GM12872 (cell line): ENCODE measurements around the gene TMEM217.

ENCODE experiments used
- TF ChIP-seq, protein P1 (sequence below): IDR thresholded peaks from 3 replicates; pipeline ENCODE4 v1.5.1; 2011; ENCODE audit warnings: low read depth, mild to moderate bottlenecking, low read length, moderate library complexity; ENCODE audit not compliant: insufficient read depth

Gene TMEM217

DNA sequence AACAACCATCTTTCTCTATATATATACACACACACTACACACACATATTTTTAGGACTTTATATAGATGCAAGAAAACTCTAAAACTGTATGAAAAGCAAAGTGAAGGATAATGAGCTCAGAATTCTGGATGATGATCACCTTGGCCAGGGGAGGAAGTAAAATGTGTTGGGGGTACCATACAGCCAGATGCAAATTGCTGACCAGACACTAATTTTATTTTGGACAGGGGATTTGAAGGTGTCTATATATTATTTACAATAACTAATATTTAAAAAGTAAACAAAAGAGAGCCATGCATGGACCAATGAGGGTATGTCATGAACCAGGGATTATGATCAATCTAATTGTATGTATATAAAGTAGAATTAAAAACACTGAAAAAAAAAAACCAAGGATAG is 20.2 kb downstream of the TMEM217 start:
- TF ChIP-seq, protein P1, sequence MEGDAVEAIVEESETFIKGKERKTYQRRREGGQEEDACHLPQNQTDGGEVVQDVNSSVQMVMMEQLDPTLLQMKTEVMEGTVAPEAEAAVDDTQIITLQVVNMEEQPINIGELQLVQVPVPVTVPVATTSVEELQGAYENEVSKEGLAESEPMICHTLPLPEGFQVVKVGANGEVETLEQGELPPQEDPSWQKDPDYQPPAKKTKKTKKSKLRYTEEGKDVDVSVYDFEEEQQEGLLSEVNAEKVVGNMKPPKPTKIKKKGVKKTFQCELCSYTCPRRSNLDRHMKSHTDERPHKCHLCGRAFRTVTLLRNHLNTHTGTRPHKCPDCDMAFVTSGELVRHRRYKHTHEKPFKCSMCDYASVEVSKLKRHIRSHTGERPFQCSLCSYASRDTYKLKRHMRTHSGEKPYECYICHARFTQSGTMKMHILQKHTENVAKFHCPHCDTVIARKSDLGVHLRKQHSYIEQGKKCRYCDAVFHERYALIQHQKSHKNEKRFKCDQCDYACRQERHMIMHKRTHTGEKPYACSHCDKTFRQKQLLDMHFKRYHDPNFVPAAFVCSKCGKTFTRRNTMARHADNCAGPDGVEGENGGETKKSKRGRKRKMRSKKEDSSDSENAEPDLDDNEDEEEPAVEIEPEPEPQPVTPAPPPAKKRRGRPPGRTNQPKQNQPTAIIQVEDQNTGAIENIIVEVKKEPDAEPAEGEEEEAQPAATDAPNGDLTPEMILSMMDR: no peak

DNA sequence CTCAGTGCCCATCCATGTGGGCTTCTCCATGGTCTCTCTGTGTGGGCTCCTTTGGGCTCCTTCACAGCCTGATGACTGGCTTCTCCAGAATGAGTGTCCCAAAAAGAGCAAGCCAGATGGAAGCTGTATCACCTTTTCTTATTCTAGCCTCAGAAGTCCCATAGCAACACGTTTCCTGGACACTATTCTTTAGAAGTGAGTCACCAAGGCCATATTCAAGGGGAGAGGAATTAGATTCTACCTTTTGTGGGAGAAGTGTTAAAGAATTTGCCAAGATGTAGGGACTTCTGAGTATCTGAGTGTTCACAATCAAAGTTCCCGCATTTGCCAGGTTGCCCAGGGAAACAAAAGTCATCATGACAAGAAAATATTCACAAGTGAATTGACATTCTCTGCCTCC is 21.0 kb downstream of the TMEM217 start:
- TF ChIP-seq, protein P1: no peak

DNA sequence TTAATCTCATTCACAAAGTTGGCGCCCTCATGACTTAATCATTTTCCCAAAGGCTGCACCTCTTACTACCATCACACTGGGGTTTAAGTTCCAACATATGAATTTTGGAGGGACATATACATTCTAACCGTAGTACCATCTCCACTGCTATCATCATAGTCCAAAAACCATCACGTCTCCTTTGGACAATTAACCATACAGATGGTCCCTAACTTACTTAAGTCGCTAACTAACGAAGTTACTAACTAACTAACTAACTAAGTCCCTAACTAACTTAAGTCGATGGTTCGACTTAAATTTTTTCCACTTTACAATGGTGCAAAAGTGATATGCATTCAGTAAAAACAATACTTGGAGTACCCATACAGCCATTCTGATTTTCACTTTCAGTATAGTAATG is 24.4 kb downstream of the TMEM217 start:
- TF ChIP-seq, protein P1: no peak

DNA sequence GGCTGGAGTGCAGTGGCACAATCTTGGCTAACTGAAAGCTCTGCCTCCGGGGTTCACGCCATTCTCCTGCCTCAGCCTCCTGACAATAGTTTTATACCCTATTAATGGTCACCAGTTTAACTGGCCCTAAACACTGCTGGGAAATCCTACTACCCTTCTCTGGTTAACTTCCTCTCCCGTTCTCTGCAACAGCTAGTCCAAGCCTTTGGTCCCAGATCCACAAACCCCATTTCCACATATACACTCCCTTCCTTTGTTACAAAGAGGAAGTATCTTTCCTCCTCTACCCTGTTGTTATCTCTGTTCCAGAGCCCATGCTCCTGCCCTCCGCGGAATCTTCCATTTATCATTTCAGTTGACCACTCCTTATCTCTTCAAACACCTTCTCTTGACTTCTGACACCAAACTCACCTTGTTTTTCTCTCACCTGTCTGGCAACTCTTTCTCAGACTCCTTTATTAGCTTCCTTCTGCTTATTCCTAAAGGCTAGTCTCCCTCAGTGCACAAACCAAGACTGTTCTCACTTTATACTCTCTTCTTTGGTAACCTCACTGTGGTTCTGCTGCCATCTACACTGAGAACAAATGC is 25.4 kb downstream of the TMEM217 start:
- TF ChIP-seq, protein P1: no peak

DNA sequence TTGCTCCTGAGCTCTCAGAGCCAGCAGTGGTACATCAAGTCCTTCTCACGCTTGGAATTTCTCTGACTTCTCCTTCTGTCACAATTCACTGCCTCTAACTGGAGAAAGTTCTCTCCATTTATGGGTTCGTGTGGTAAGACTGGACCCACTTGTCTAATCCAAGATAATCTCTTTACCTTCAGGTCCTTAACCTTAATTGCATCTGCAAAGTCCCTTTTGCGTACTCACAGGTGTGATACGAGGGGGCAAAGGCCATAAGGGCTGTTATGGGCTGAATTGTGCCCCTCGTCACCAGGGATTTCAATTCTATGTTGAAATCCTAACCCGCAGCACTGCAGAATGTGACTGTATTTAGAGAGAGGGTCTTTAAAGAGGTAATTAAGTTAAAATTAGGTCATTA is 27.8 kb downstream of the TMEM217 start:
- TF ChIP-seq, protein P1: no peak

DNA sequence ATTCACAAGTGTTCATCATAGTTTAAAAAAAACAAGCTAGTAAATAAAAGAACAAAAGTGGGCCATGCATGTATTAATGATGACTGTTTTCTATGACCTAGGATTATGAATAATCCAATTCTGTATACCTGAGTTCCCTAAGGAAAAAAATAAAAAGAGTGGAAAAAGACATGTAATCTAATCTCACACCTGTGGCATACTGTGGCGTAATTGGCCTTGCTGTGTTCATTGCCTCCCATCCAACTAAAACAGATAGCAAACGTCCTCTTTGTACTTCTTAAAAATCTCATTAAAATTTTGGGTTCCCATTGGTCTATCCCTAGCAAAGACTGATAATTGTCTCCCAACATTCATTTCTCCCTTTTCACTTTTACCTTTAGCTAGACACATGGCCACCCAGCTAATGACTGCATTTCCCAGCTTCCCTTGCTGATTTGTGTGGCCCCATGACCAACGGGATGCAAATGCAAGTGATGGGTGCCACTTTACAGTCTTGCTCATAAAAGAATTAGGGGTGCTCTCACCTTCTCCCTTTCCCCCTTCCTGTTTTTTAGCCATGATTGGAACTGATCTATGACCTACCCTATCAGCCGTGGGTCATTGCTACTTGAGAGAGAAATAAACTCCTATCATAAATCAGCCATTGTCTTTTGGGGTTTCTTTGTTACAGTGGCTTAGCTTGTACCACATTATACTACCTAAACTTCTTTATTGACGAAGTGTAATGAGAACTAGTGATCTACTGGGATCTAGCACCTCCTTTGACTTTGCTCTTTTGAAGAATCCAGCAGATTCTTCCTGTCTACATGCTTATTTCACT is 32.4 kb downstream of the TMEM217 start:
- TF ChIP-seq, protein P1: no peak

DNA sequence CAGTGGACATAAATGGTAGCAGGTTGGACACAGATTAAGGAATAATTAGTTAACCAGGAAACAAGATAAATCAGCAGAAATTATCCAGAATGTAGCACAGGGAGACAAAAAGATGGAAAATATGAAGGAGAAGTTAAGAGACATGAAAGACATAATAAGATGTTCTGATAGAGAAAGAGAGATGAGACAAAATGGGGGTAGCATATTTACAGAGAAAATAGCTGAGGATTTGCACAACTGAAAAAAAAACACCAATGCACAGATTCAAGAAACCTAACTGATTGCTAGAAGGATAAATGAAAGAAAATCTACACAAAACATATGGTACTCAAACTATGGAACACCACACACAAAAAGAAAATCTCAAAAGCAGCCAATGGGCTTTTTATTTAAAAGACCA is 35.0 kb downstream of the TMEM217 start:
- TF ChIP-seq, protein P1: no peak
